ENCODE measurements around the gene LSMEM2. TPM values are rescaled to one million over a fixed set of nuclear protein-coding genes. Genes with fewer than 3 reads are reported as not detected.

Gene LSMEM2
- total RNA-seq, 4 donors from 2014 or later, result 0.41 to 0.98 (median 0.49) TPM; not detected in 1

GRCh38 chr3:50325497-50326181, 46.8 kb downstream of the LSMEM2 start:
- in situ Hi-C loops (cut with MboI; ENCODE audit: low sequenced_read_pairs in 4 of 4) (no loop called here), intact Hi-C loops (cut with DNase I; ENCODE audit: low total_unique reads) (loop anchor here (2.0 kb wide), 1 partner anchor 65 kb away; no protein-coding TSS in a partner anchor)
- Histone ChIP-seq H3K27me3 (no peaks in the 10 kb centered on the region), H3K27ac (peak overlapping the region; percentile 93 to 96 (median 95)), H3K36me3 (peaks cover 0 to 31% of the 10 kb centered on the region in 2 donors), H3K4me1 (peaks cover 32 to 35% of the 10 kb centered on the region in 2 donors), H3K4me3 (no peak overlapping the region), H3K9me3 (no peaks in the 10 kb centered on the region)
- DNase-seq, result no peak
- ATAC-seq, result no peak
- TF ChIP-seq CTCF (IDR thresholded peaks at IDR 0.05 in 4 of 5, conservative IDR thresholded peaks at IDR 0.05 in 1 of 5), result no peak
- no peak for TF ChIP-seq POLR2A (IDR thresholded peaks at IDR 0.05)

DNA sequence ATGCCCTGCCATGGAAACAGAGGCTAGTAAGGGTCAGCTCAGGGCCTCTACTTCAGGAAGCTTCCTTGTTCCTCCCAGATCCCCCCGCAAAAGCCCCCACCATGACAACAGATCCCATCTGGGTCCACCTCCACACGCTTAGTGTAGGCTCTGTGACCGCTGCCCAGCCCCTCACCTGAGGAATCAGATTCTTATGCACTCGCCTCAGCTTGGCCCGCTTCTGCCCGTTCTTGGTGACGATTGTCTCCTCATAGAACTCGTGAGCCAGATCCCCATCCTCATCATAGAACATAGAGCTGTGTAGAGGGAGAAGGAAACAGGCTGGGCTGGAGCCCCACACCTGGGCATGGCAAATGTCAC, 47.3 kb downstream of the LSMEM2 start:
- TF ChIP-seq POLR2A (IDR thresholded peaks at IDR 0.05) (no peak), CTCF (IDR thresholded peaks at IDR 0.05 in 4 of 5, conservative IDR thresholded peaks at IDR 0.05 in 1 of 5) (no peak)
- DNase-seq (no peak), ATAC-seq (no peak)
- intact Hi-C loops (cut with DNase I; ENCODE audit: low total_unique reads) (no loop called here), in situ Hi-C loops (cut with MboI; ENCODE audit: low sequenced_read_pairs in 4 of 4) (no loop called here)
- Histone ChIP-seq H3K4me3 (no peak overlapping the region), H3K4me1 (peaks cover 32 to 35% of the 10 kb centered on the region in 2 donors), H3K36me3 (peaks cover 0 to 37% of the 10 kb centered on the region in 2 donors), H3K9me3 (no peaks in the 10 kb centered on the region), H3K27me3 (no peaks in the 10 kb centered on the region), H3K27ac (peak overlapping the region in 3 of 4 donors; percentile 93 to 96 (median 96))

GRCh38 chr3:50327129-50327528, 48.2 kb downstream of the LSMEM2 start:
- Histone ChIP-seq H3K9me3 (no peaks in the 10 kb centered on the region), H3K4me3 (peak overlapping the region; percentile 85 to 98 (median 91)), H3K27ac (peak overlapping the region; percentile 91 to 97 (median 92)), H3K27me3 (no peaks in the 10 kb centered on the region), H3K4me1 (peaks cover 29 to 31% of the 10 kb centered on the region in 2 donors), H3K36me3 (peaks cover 0 to 46% of the 10 kb centered on the region in 2 donors)
- ATAC-seq (no peak), DNase-seq (no peak)
- intact Hi-C loops (cut with DNase I; ENCODE audit: low total_unique reads) (no loop called here), in situ Hi-C loops (cut with MboI; ENCODE audit: low sequenced_read_pairs in 4 of 4) (no loop called here)
- no peak for TF ChIP-seq POLR2A (IDR thresholded peaks at IDR 0.05)
- TF ChIP-seq CTCF (IDR thresholded peaks at IDR 0.05 in 4 of 5, conservative IDR thresholded peaks at IDR 0.05 in 1 of 5), result no peak

DNA sequence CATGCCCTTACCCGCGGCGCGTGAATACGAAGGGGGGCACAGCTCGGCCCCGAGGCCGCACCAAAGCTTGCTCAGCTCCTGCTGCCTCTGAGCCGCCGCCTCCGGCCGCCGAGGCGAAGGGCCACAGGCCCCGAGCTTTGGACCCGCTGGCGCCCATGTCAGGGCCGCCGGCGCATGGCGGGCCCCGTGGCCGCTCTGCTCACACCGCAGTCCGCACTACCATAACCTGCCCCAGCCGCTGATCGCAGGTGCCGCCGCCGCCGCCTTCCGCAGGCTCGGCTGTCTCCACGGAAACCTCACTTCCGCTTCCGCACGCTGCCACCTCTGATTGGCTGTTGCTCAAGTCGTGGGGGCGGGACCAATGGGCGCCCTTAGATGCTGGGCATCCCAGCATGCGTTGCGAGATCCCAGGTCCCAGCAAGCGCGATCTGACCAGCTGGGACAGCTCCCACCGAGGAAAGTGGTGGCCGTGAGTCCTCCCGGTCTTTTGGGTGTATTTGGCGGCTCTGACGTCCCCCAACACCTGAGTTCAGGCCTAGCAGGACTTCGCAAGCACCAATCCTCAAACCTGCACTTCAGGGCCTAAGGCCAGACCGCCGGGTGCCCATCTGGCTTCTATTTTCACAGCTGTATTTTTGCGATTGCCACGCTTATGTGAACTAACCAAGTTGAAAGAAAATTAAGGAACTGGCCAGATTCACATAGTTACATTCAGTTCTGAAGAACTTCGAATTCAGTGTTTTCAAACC, 49.2 kb downstream of the LSMEM2 start, which contains the start of gene TUSC2:
TUSC2 (minus strand) TSS at position 281 of the 749 bp plus-strand sequence; CDS start at position 157, 124 bp downstream.
- in situ Hi-C loops (cut with MboI; ENCODE audit: low sequenced_read_pairs in 4 of 4), result no loop called here
- intact Hi-C loops (cut with DNase I; ENCODE audit: low total_unique reads), result no loop called here
- ATAC-seq (peak; percentile 92 to 94), DNase-seq (peak; percentile 97 to 98)
- H3K27ac ChIP-seq, result peak within 1 kb of the TSS; percentile 91 to 97 (median 92)
- peaks cover 28 to 31% of the 10 kb centered on the region in 2 donors for H3K4me1 ChIP-seq
- TF ChIP-seq CTCF (IDR thresholded peaks at IDR 0.05 in 4 of 5, conservative IDR thresholded peaks at IDR 0.05 in 1 of 5), result no peak
- TF ChIP-seq POLR2A (IDR thresholded peaks at IDR 0.05), result peak; percentile 81 to 86
- peak within 1 kb of the TSS; percentile 85 to 98 (median 91) for H3K4me3 ChIP-seq
- H3K9me3 ChIP-seq, result no peaks in the 10 kb centered on the region
- no peaks in the 10 kb centered on the region for H3K27me3 ChIP-seq
- H3K36me3 ChIP-seq, result peaks cover 0 to 48% of the 10 kb centered on the region in 2 donors

All from gastrocnemius medialis (tissue), 4 donors.